H9 (cell line): Measurements from ENCODE around the gene ARL11. TPM values are rescaled to one million over a fixed set of nuclear protein-coding genes. Genes with fewer than 3 reads are reported as not detected.

ENCODE experiments used
- DNase-seq: peaks from one replicate; pipeline ENCODE4 v3.0.0-alpha.2; 2017
- H2AFZ ChIP-seq: one replicate; pipeline ENCODE4 v1.6.1; 2013; ENCODE audit warnings: mild to moderate bottlenecking, low read length, control low read depth, moderate library complexity
- H2AK5ac ChIP-seq: 2 replicates; pipeline ENCODE4 v1.6.1; 2013; ENCODE audit warnings: low read length, control low read depth, mixed read lengths; ENCODE audit not compliant: insufficient read length
- H2BK120ac ChIP-seq: one replicate; pipeline ENCODE4 v1.6.1; 2013; ENCODE audit warnings: low read depth, mild to moderate bottlenecking, low read length, control low read depth, inconsistent platforms; ENCODE audit not compliant: poor library complexity, severe bottlenecking
- H2BK12ac ChIP-seq: 2 replicates; pipeline ENCODE4 v1.6.1; 2013; ENCODE audit warnings: low read length, control low read depth, mixed read lengths, low read depth; ENCODE audit not compliant: insufficient read length
- H2BK15ac ChIP-seq: 2 replicates; pipeline ENCODE4 v1.6.1; 2013; ENCODE audit warnings: low read depth, low read length, control low read depth
- H2BK20ac ChIP-seq: one replicate; pipeline ENCODE4 v1.6.1; 2013; ENCODE audit warnings: low read depth, mild to moderate bottlenecking, low read length, control low read depth, inconsistent platforms; ENCODE audit not compliant: poor library complexity, severe bottlenecking
- H2BK5ac ChIP-seq: 2 replicates; pipeline ENCODE4 v1.6.1; 2013; ENCODE audit warnings: low read length, control low read depth, mixed read lengths; ENCODE audit not compliant: insufficient read length
- H3K14ac ChIP-seq: 2 replicates; pipeline ENCODE4 v1.6.1; 2013; ENCODE audit warnings: low read length, control low read depth; ENCODE audit not compliant: insufficient read depth
- H3K18ac ChIP-seq: 2 replicates; pipeline ENCODE4 v1.6.1; 2013; ENCODE audit warnings: low read depth, mild to moderate bottlenecking, mixed read lengths, low read length, control low read depth; ENCODE audit not compliant: insufficient read length
- H3K23ac ChIP-seq: 2 replicates; pipeline ENCODE4 v1.6.1; 2013; ENCODE audit warnings: low read length, control low read depth, mixed read lengths, low read depth; ENCODE audit not compliant: insufficient read length
- H3K23me2 ChIP-seq: 2 replicates; pipeline ENCODE4 v1.6.1; 2013; ENCODE audit warnings: low read depth, mild to moderate bottlenecking, mixed read lengths, low read length, control low read depth; ENCODE audit not compliant: insufficient read length, poor library complexity, severe bottlenecking
- H3K27ac ChIP-seq: 2 replicates; pipeline ENCODE4 v1.5.1; 2013; ENCODE audit warnings: low read length, control low read depth, mixed read lengths, low read depth; ENCODE audit not compliant: insufficient read length
- H3K27me3 ChIP-seq: 2 replicates; pipeline ENCODE4 v1.6.1; 2013; ENCODE audit warnings: low read length, control low read depth, inconsistent platforms; ENCODE audit not compliant: insufficient read depth
- H3K4ac ChIP-seq: 2 replicates; pipeline ENCODE4 v1.6.1; 2013; ENCODE audit warnings: low read depth, mild to moderate bottlenecking, control low read depth, inconsistent platforms, low read length, moderate library complexity
- H3K4me1 ChIP-seq: 2 replicates; pipeline ENCODE4 v1.6.1; 2013; ENCODE audit warnings: low read length, control low read depth, inconsistent platforms; ENCODE audit not compliant: insufficient read depth
- H3K4me2 ChIP-seq: 2 replicates; pipeline ENCODE4 v1.6.1; 2013; ENCODE audit warnings: low read length, control low read depth, mixed read lengths; ENCODE audit not compliant: insufficient read length, insufficient read depth
- H3K56ac ChIP-seq: 2 replicates; pipeline ENCODE4 v1.6.1; 2013; ENCODE audit warnings: low read depth, mild to moderate bottlenecking, mixed read lengths, low read length, control low read depth; ENCODE audit not compliant: insufficient read length
- H3K79me1 ChIP-seq: 2 replicates; pipeline ENCODE4 v1.6.1; 2013; ENCODE audit warnings: low read depth, mild to moderate bottlenecking, moderate library complexity, low read length, control low read depth, inconsistent platforms; ENCODE audit not compliant: insufficient read depth, poor library complexity, severe bottlenecking
- H3K79me2 ChIP-seq: 2 replicates; pipeline ENCODE4 v1.6.1; 2013; ENCODE audit warnings: low read length, control low read depth, inconsistent platforms; ENCODE audit not compliant: insufficient read depth
- H3K9ac ChIP-seq: 2 replicates; pipeline ENCODE4 v1.6.1; 2013; ENCODE audit warnings: low read length, control low read depth, mixed read lengths; ENCODE audit not compliant: insufficient read length; ENCODE audit errors: extremely low read depth
- H3K9me3 ChIP-seq: one replicate; pipeline ENCODE4 v1.6.1; 2013; ENCODE audit warnings: low read depth, low read length, inconsistent platforms; ENCODE audit not compliant: control insufficient read depth
- H3T11ph ChIP-seq: one replicate; pipeline ENCODE4 v1.6.1; 2013; ENCODE audit warnings: mild to moderate bottlenecking, low read length, control low read depth, inconsistent platforms
- H4K20me1 ChIP-seq: one replicate; pipeline ENCODE4 v1.6.1; 2013; ENCODE audit not compliant: control insufficient read depth, insufficient read length, insufficient read depth
- H4K5ac ChIP-seq: 2 replicates; pipeline ENCODE4 v1.6.1; 2013; ENCODE audit warnings: low read depth, mild to moderate bottlenecking, mixed read lengths, low read length, control low read depth; ENCODE audit not compliant: insufficient read length
- H4K8ac ChIP-seq: replicated peaks from 2 replicates; pipeline ENCODE4 v1.6.1; 2013; ENCODE audit warnings: low read length, control low read depth, mixed read lengths, low read depth; ENCODE audit not compliant: insufficient read length
- H4K91ac ChIP-seq: 2 replicates; pipeline ENCODE4 v1.6.1; 2013; ENCODE audit warnings: low read depth, mild to moderate bottlenecking, moderate library complexity, mixed read lengths, low read length, control low read depth; ENCODE audit not compliant: insufficient read length
- H3K27ac Mint-ChIP-seq, 3 experiments: 2 replicates in 2 of 3; 3 replicates in 1 of 3; pipeline ENCODE4 v1.8.0; 2020 to 2021; ENCODE audit warnings: mixed read lengths in 3 of 3, mild to moderate bottlenecking in 1 of 3, moderate library complexity in 1 of 3
- H3K27me3 Mint-ChIP-seq: 2 replicates; pipeline ENCODE4 v1.8.0; 2021; ENCODE audit warnings: low read depth, mild to moderate bottlenecking, moderate library complexity, mixed read lengths
- H3K36me3 Mint-ChIP-seq, 3 experiments: 2 replicates in 2 of 3; 3 replicates in 1 of 3; pipeline ENCODE4 v1.8.0; 2020 to 2021; ENCODE audit warnings: low read depth in 3 of 3, mixed read lengths in 3 of 3; ENCODE audit not compliant: insufficient read depth in 1 of 3
- H3K4me1 Mint-ChIP-seq, 2 experiments: 2 replicates each; pipeline ENCODE4 v1.8.0; 2020; ENCODE audit warnings: mixed read lengths in 2 of 2
- H3K4me3 Mint-ChIP-seq, 2 experiments: 2 replicates in 1 of 2; 3 replicates in 1 of 2; pipeline ENCODE4 v1.8.0; 2020 to 2021; ENCODE audit warnings: mild to moderate bottlenecking in 2 of 2, mixed read lengths in 2 of 2, moderate library complexity in 1 of 2
- H3K9me3 Mint-ChIP-seq, 2 experiments: 2 replicates in 1 of 2; 3 replicates in 1 of 2; pipeline ENCODE4 v1.8.0; 2020; ENCODE audit warnings: mild to moderate bottlenecking in 2 of 2, mixed read lengths in 2 of 2, moderate library complexity in 1 of 2
- WGBS: extraction: QIAGEN DNeasy Blood & Tissue Kit; methylation state at CpG from one replicate; pipeline ENCODE4 v1.1.7; 2013; ENCODE audit warnings: missing lambda C conversion rate, low lambda C conversion rate, mixed read lengths; ENCODE audit not compliant: insufficient read length; ENCODE audit errors: extremely low coverage; 5-methylcytosine and 5-hydroxymethylcytosine counted together
- total RNA-seq: library from RNA; stranded (reverse); gene quantifications from 2 replicates; pipeline ENCODE4 v1.2.1, GENCODE V29; 2021
- TF ChIP-seq, protein P1 (sequence below): fragments of 200-600 bp; sonication (generic); conservative IDR thresholded peaks from 3 replicates; pipeline ENCODE4 v1.8.0; 2021; ENCODE audit warnings: antibody characterized with exemption, mild to moderate bottlenecking

ARL11 gene
- total RNA-seq, 1 experiment from 2014 or later = 0.42 TPM

DNA sequence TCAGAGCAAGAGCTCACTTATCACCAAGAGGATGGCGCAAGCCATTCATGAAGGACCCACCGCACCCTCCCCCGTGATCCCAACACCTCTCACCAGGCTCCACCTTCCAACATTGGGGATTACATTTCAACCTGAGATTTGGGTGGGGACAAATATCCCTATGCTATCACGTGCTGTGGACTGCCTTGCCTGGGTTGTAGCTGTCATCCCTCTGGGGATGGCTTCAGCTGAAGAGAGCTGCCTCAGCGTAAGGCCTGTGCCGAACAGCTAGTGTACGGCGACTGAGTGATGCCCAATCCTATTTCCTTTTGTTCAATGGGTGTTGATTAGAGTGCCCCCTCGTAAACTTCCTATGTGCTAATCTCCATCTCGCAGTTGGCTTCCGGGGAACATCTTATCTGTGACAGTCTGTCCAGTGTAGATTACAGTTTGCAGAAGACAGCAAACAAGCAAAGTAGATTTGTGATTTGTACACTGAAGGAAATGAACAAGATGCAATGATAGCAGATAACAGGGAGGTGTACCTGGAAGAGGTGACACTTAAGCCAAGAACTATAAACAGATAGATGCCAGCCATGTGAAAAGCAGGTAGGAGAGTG lies 31.2 kb upstream of the ARL11 start:
- Histone ChIP-seq H2BK20ac (no peak overlapping the region), H2AK5ac (no peak overlapping the region), H3K18ac (no peak overlapping the region), H3K27ac (no peak overlapping the region), H2BK5ac (no peak overlapping the region), H4K5ac (no peak overlapping the region), H3K9me3 (no peaks in the 10 kb centered on the region), H4K20me1 (no peaks in the 10 kb centered on the region), H3K23me2 (no peaks in the 10 kb centered on the region), H3K4ac (no peak overlapping the region), H3K14ac (no peak overlapping the region), H4K91ac (no peak overlapping the region), H4K8ac (no peak overlapping the region), H3K23ac (no peak overlapping the region), H2BK15ac (no peak overlapping the region), H2BK120ac (no peak overlapping the region), H3K56ac (no peak overlapping the region), H2BK12ac (no peak overlapping the region), H3K4me1 (no peaks in the 10 kb centered on the region), H3T11ph (no peak overlapping the region), H3K4me2 (no peak overlapping the region), H3K79me1 (no peaks in the 10 kb centered on the region), H3K79me2 (no peaks in the 10 kb centered on the region), H3K9ac (no peak overlapping the region), H2AFZ (no peak overlapping the region), H3K27me3 (no peaks in the 10 kb centered on the region)
- Mint-ChIP-seq H3K4me1 (peaks cover 3 to 4% of the 10 kb centered on the region in 2 experiments; a peak in 1 of 4 replicates), H3K36me3 (peaks cover 0 to 6% (median 2%) of the 10 kb centered on the region in 3 experiments; a peak in 3 of 7 replicates), H3K27ac (no peak overlapping the region), H3K27me3 (peaks cover 3% of the 10 kb centered on the region), H3K9me3 (peaks cover 6 to 7% of the 10 kb centered on the region in 2 experiments; a peak in 4 of 5 replicates), H3K4me3 (no peak overlapping the region)
- DNase-seq = no peak
- TF ChIP-seq, protein P1, sequence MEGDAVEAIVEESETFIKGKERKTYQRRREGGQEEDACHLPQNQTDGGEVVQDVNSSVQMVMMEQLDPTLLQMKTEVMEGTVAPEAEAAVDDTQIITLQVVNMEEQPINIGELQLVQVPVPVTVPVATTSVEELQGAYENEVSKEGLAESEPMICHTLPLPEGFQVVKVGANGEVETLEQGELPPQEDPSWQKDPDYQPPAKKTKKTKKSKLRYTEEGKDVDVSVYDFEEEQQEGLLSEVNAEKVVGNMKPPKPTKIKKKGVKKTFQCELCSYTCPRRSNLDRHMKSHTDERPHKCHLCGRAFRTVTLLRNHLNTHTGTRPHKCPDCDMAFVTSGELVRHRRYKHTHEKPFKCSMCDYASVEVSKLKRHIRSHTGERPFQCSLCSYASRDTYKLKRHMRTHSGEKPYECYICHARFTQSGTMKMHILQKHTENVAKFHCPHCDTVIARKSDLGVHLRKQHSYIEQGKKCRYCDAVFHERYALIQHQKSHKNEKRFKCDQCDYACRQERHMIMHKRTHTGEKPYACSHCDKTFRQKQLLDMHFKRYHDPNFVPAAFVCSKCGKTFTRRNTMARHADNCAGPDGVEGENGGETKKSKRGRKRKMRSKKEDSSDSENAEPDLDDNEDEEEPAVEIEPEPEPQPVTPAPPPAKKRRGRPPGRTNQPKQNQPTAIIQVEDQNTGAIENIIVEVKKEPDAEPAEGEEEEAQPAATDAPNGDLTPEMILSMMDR = no peak
- no CpG with 5 or more reads among the region's 11 CpGs for WGBS
